Lower leg skin (tissue), 4 donors: ENCODE data around the gene TMEM117. TPM values are rescaled to one million over a fixed set of nuclear protein-coding genes. Genes with fewer than 3 reads are reported as not detected.

Source experiments
- DNase-seq, 2 donors: peaks; one replicate each; pipeline ENCODE4 v3.0.0-alpha.2; 2019; ENCODE audit warnings: low spot score in 2 of 2
- H3K4me3 ChIP-seq: fragments of 200-600 bp; sonication (generic); 2 replicates; pipeline ENCODE4 v1.5.1; 2017; ENCODE audit warnings: mild to moderate bottlenecking, low read depth; ENCODE audit not compliant: poor library complexity, severe bottlenecking
- POLR2A ChIP-seq, 2 donors: fragments of 450-650 bp; IDR thresholded peaks; one replicate each; pipeline ENCODE4 v1.6.1; 2016 to 2017; ENCODE audit warnings: antibody characterized with exemption in 2 of 2, mild to moderate bottlenecking in 1 of 2, moderate library complexity in 1 of 2
- WGBS, 2 donors: methylation state at CpG; one replicate each; pipeline ENCODE4 v1.1.5; 2018; 5-methylcytosine and 5-hydroxymethylcytosine counted together
- intact Hi-C: fragments of 100-400 bp; cut with DNase I; formaldehyde crosslinking; loops from one replicate; pipeline ENCODE4 v1.15.0; 2023; ENCODE audit warnings: low total_unique reads
- total RNA-seq, 4 donors: library from RNA; depleted of rRNA; stranded (reverse); fragments of >200 nt; gene quantifications; one replicate each; pipeline ENCODE4 v1.1.0, GENCODE V29; 2016
- TF ChIP-seq, protein P1 (sequence below), 3 donors: fragments of 450-650 bp; IDR thresholded peaks; one replicate each; pipeline ENCODE4 v1.5.1; 2016; ENCODE audit warnings: antibody characterized with exemption in 3 of 3, mild to moderate bottlenecking in 3 of 3, moderate library complexity in 2 of 3

The TMEM117 gene
- total RNA-seq, 4 donors from 2014 or later, result 19.9 to 27.8 (median 24.3) TPM

DNA sequence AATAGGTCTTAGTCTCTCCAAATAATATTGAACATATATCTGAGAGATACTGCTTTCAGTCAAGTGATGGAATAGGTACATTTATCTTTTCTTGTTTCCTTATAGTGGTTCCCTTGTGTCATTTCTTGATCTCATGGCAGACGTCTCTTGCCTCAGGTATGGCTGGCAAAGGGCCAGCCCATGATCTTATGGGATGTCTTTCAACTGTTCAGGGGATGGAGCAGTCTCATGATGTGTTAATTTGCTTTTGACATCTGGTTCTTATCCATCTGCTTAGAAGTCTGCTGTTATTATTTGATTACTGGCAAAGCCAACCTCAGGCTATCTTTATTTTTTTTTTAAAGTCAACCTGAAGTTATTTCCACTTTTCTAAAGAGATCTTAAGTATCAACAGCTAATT lies 262.9 kb downstream of the TMEM117 start:
- WGBS, 2 donors, result 19 to 27% methylated on average over 1 of the region's 1 CpG
- no peak overlapping the region for H3K4me3 ChIP-seq
- TF ChIP-seq, protein P1, sequence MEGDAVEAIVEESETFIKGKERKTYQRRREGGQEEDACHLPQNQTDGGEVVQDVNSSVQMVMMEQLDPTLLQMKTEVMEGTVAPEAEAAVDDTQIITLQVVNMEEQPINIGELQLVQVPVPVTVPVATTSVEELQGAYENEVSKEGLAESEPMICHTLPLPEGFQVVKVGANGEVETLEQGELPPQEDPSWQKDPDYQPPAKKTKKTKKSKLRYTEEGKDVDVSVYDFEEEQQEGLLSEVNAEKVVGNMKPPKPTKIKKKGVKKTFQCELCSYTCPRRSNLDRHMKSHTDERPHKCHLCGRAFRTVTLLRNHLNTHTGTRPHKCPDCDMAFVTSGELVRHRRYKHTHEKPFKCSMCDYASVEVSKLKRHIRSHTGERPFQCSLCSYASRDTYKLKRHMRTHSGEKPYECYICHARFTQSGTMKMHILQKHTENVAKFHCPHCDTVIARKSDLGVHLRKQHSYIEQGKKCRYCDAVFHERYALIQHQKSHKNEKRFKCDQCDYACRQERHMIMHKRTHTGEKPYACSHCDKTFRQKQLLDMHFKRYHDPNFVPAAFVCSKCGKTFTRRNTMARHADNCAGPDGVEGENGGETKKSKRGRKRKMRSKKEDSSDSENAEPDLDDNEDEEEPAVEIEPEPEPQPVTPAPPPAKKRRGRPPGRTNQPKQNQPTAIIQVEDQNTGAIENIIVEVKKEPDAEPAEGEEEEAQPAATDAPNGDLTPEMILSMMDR (IDR thresholded peaks at IDR 0.05), result no peak
- no peak for TF ChIP-seq POLR2A (IDR thresholded peaks at IDR 0.05)
- intact Hi-C loops, result no loop called here
- no peak for DNase-seq

DNA sequence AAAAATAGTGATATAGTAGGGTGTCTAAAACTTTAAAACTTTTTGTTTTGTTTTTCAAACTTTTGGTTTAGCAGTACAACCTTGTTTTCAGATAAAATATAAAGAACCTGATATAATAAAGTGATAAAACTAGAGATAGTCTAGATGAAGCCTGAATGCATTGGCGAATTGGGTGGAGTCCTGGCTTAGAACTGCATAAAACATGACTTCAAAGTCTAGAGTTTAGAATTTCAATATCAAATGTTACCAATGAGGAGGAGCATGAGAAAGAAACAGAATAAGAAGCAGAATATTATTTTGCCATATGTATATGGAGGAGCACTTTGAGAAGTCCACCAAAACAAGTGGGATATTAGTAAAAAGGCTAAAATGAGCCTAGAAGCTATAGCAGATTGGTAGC lies 263.6 kb downstream of the TMEM117 start:
- no peak overlapping the region for H3K4me3 ChIP-seq
- 71 to 80% methylated on average over 1 of the region's 1 CpG for WGBS, 2 donors
- intact Hi-C loops, result no loop called here
- DNase-seq, result no peak
- TF ChIP-seq, protein P1 (IDR thresholded peaks at IDR 0.05), result no peak
- TF ChIP-seq POLR2A (IDR thresholded peaks at IDR 0.05), result no peak

DNA sequence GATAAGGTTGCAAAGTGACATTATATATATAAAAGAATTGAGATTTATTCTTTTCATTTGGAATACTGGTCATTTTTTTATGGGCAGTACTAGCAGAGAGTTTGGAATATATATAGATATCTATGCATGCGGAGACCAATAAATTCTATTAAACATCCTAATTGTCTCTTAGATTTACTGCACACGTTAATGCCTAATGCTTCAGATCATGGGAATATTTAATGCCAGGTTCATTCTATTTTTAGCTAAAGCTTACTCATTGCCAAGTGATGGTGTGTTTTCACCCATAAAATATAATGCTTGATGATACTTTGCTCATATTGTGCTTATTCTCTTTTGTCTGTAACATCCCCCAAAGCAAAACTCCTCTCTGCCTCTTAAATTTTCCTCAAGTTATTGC lies 264.4 kb downstream of the TMEM117 start:
- intact Hi-C loops, result no loop called here
- TF ChIP-seq POLR2A (IDR thresholded peaks at IDR 0.05), result no peak
- WGBS, 2 donors, result 87 to 95% methylated on average over 2 of the region's 2 CpGs
- DNase-seq, result no peak
- H3K4me3 ChIP-seq, result no peak overlapping the region

DNA sequence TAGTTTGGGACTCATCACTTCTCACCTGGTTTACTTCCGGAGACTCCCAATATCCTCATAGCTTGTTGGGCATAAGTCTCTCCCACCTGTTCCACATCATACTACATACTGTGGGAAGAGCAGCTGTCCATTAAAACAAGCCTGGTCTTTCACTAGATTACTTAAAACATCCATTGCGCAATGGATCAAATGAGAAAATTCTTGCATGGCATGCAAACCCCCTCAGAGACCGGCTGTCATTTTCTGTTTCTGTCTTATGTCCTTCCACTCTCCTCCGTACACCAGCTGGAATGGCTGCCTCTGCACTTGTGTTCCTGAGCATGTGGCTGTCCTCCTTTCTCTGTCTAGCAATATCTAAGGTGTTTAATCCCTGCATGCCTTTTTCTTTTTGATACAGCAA lies 265.6 kb downstream of the TMEM117 start:
- intact Hi-C loops, result no loop called here
- no peak for TF ChIP-seq POLR2A (IDR thresholded peaks at IDR 0.05)
- TF ChIP-seq, protein P1 (IDR thresholded peaks at IDR 0.05), result no peak
- 80 to 91% methylated on average over 4 of the region's 4 CpGs for WGBS, 2 donors
- no peak overlapping the region for H3K4me3 ChIP-seq
- no peak for DNase-seq

DNA sequence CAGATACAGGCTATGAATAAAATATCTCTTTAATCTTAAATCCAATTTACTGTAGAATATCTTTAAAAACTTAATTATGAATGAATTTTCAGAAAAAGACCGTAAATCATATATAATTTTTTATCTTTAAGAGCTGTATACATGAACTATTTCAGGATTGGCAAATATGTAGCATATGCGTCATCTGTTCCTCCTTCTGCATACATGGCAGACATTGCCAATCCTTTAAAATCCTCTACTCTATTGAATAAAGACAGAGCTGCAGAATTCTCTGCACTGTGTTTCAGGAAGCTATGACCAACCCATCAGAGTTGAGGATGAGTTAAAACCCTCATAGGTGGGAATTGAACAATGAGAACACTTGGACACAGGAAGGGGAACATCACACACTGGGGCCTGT lies 279.0 kb downstream of the TMEM117 start:
- no peak for TF ChIP-seq POLR2A (IDR thresholded peaks at IDR 0.05)
- TF ChIP-seq, protein P1 (IDR thresholded peaks at IDR 0.05), result no peak
- DNase-seq, result no peak
- no peak overlapping the region for H3K4me3 ChIP-seq
- 96 to 98% methylated on average over 2 of the region's 2 CpGs for WGBS, 2 donors
- intact Hi-C loops, result no loop called here

DNA sequence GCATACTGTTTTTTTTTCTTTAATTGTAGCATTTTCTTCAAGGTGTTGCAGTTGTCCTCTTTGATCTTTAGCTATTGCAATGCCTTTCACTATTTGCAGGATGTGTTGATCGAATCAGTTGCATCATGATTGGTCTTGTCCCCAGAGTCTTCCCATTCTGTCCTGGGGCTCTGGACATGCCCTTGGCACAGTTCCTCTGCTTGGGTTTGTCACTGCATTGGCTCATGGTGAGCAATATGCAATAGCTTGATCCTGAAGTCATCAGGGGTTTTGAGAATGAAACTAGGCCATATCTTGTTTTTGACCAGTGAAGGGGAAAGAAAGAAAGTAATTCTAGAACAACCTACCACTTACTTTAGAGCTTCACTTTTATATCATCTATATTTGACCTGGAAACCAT lies 281.5 kb downstream of the TMEM117 start:
- DNase-seq, result no peak
- intact Hi-C loops, result no loop called here
- no peak overlapping the region for H3K4me3 ChIP-seq
- TF ChIP-seq POLR2A (IDR thresholded peaks at IDR 0.05), result no peak
- TF ChIP-seq, protein P1 (IDR thresholded peaks at IDR 0.05), result no peak
- 43 to 66% methylated on average over 1 of the region's 1 CpG for WGBS, 2 donors
